Activated naive CD8-positive, alpha-beta T cell treated with anti-CD3 and anti-CD28 coated beads, Interleukin-2, amount 10 ng/mL, durations not matched to agents 7 days and 5 days (primary cell): Measurements from ENCODE around the gene MIF4GD. TPM values are rescaled to one million over a fixed set of nuclear protein-coding genes. Genes with fewer than 3 reads are reported as not detected.
A peak's percentile ranks its signal among the peaks of the same experiment; 100 is the strongest.

Experiments
- ATAC-seq: fragments of 150-1000 bp; cut with Tn5 transposase; one replicate; pipeline ENCODE4 v1.10.0; 2021; ENCODE audit warnings: low read depth, moderate library complexity
- POLR2A ChIA-PET: fragments of 350-600 bp; sonication (Branson Sonifier 250); formaldehyde crosslinking; loops from one replicate; lab custom pipeline; 2021; ENCODE audit warnings: antibody characterized with exemption; lab: Charles Lee
- DNase-seq: peaks from one replicate; pipeline ENCODE4 v3.0.0; 2021
- H3K27ac Mint-ChIP-seq: one replicate; pipeline ENCODE4 v1.8.0; 2022; ENCODE audit warnings: mild to moderate bottlenecking, mixed read lengths
- H3K27me3 Mint-ChIP-seq: one replicate; pipeline ENCODE4 v1.8.0; 2022; ENCODE audit warnings: mild to moderate bottlenecking, moderate library complexity, mixed read lengths
- H3K36me3 Mint-ChIP-seq: one replicate; pipeline ENCODE4 v1.8.0; 2021; ENCODE audit warnings: mild to moderate bottlenecking, mixed read lengths
- H3K4me1 Mint-ChIP-seq: one replicate; pipeline ENCODE4 v1.8.0; 2021; ENCODE audit warnings: mixed read lengths
- H3K4me3 Mint-ChIP-seq: one replicate; pipeline ENCODE4 v1.8.0; 2022; ENCODE audit warnings: mild to moderate bottlenecking, moderate library complexity, mixed read lengths
- H3K9me3 Mint-ChIP-seq: one replicate; pipeline ENCODE4 v1.8.0; 2021; ENCODE audit warnings: mixed read lengths
- total RNA-seq, 2 experiments: library from RNA; stranded (reverse); gene quantifications; one replicate each; pipeline ENCODE4 v1.2.3, GENCODE V29; 2021

Gene MIF4GD
- total RNA-seq, 2 experiments from 2014 or later: 44.4 to 44.8 TPM

DNA sequence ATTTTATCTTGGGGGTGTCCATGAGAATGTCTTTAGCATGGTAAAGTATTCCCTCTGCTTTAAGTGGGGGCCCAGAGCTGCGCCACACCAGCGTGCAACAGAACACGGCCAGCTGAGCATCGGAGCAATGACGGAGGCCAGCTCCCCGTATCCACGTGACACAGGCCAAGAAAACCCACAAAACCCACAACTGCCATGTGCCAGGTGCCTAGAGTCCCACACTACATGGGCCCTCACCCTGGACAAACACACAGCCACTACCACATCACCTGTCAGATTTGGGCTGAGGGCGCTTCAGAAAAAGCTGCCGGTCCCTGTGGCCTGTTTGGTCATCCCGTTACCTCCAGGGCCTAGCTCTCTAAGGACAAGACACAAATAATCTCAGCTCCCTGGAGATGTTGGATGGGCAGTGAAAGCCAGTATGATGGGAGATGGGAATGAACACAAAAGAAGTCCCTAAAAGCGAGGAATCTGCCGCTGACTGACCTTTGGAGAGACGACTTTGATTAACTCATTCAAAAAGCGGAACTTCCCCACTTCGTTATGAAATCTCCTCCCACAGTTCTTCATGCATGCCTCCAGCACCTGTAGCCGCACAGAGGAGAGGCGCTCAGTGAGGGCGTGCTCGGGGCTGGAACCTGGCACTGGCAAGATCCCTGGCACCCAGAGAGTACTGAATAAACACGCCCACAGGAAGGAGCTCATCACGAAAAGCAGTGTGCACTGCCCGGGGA is 26.7 kb downstream of the MIF4GD start:
- H3K27me3 Mint-ChIP-seq: no peaks in the 10 kb centered on the region
- ATAC-seq (no peak), DNase-seq (no peak)
- peak overlapping the region; percentile 28 for H3K27ac Mint-ChIP-seq
- peaks cover 17% of the 10 kb centered on the region for H3K36me3 Mint-ChIP-seq
- no peak overlapping the region for H3K4me3 Mint-ChIP-seq
- H3K4me1 Mint-ChIP-seq: peaks cover 16% of the 10 kb centered on the region
- no peaks in the 10 kb centered on the region for H3K9me3 Mint-ChIP-seq
- POLR2A ChIA-PET: interaction anchor here (0.6 to 1.2 kb wide), 3 partner anchors 14 to 26 kb away, joined by 3 to 4 read pairs (median 3); no protein-coding TSS in a partner anchor

DNA sequence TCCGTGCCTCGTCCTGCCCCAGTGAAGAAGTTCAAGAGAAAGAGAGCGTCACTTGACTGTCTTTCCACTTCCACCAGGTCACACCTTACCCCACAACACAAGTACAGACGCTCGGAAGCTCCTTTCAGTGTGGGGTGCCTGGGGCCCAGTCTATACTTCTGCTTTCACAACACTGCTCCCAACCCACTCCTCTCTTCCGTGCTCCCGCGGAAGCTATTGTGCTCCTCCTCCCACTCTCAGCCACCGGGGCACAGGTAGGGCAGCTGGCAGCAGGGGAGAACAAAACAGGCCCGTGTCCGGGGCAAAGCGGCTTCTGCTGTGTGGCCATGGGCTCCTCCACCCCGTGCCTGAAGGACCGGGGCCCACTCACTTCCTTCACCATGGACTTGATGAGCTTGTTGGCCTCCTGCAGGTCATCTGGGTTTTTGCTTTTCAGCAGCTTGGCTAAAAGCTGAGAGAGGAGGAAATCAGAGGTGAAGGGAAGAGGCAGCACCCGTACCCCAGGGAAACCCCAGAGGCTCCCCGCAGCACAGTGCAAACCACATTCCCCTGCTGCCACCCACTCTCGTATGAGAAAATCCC is 28.5 kb downstream of the MIF4GD start:
- ATAC-seq: no peak
- POLR2A ChIA-PET: interaction anchor here (0.8 to 1.3 kb wide), 4 partner anchors 17 to 47 kb away, joined by 3 read pairs; partner anchors contain the start of genes MIF4GD and SLC25A19
- peaks cover 22% of the 10 kb centered on the region for H3K36me3 Mint-ChIP-seq
- peak overlapping the region; percentile 48 for H3K27ac Mint-ChIP-seq
- H3K27me3 Mint-ChIP-seq: no peaks in the 10 kb centered on the region
- H3K4me3 Mint-ChIP-seq: peak overlapping the region; percentile 4
- no peak for DNase-seq
- no peaks in the 10 kb centered on the region for H3K9me3 Mint-ChIP-seq
- peaks cover 20% of the 10 kb centered on the region for H3K4me1 Mint-ChIP-seq

DNA sequence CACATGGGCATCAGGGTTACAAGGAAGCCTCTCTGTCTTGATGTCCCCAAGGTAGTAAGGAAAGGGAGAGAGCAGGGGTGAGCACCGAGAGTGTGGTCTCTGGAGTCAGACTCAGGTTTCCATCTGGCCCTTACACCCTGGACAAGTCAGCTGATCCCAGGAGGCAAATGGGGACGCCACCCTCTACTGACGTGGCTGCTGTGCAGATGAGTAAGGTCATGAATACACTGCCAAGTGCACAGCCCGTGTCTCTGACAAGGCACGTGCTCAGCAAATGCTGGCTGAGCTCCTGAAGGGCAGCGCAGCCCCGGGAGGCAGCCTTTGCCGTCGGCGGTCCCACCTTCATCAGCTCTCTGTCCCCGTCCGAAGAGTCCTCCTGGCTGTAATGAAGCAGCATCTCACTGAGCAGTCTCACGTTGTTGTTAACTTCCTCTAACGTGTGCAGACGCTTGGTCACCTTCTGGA is 29.0 kb downstream of the MIF4GD start:
- Mint-ChIP-seq H3K4me3 (no peak overlapping the region), H3K4me1 (peaks cover 20% of the 10 kb centered on the region), H3K27ac (peak overlapping the region; percentile 48), H3K9me3 (no peaks in the 10 kb centered on the region), H3K36me3 (peaks cover 24% of the 10 kb centered on the region), H3K27me3 (no peaks in the 10 kb centered on the region)
- DNase-seq (no peak), ATAC-seq (no peak)
- POLR2A ChIA-PET: interaction anchor here (0.9 to 1.3 kb wide), 3 partner anchors 18 to 47 kb away, joined by 3 read pairs; partner anchors contain the start of gene SLC25A19

DNA sequence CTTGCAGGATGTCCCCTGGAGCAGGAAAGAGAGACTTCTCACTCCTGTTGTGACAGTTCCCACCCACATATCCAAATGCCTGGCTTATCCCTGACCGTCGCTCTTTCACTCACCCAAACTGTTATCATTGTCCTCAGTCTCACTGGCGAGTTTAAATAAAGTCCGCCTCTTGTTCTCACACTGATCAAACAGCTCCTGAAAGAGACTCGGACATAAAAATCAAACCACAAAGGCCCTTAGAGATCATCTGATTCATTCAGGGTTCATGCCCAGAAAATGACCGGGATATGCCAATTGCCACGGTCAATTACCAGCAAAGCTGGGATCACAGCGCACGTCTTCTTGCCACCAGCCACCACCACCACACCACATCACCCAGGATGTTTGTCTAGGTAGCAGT is 29.5 kb downstream of the MIF4GD start:
- peaks cover 19% of the 10 kb centered on the region for H3K36me3 Mint-ChIP-seq
- no peaks in the 10 kb centered on the region for H3K27me3 Mint-ChIP-seq
- peaks cover 20% of the 10 kb centered on the region for H3K4me1 Mint-ChIP-seq
- H3K4me3 Mint-ChIP-seq: no peak overlapping the region
- no peak overlapping the region for H3K27ac Mint-ChIP-seq
- DNase-seq: no peak
- POLR2A ChIA-PET: interaction anchor here (0.5 to 2.5 kb wide), 3 partner anchors 20 to 41 kb away, joined by 3 to 9 read pairs (median 3); partner anchors contain the start of genes GGA3 and MRPS7
- no peak for ATAC-seq
- no peaks in the 10 kb centered on the region for H3K9me3 Mint-ChIP-seq

- no peaks in the 10 kb centered on the region for H3K9me3 Mint-ChIP-seq
- no peaks in the 10 kb centered on the region for H3K27me3 Mint-ChIP-seq
- no peak overlapping the region for H3K4me3 Mint-ChIP-seq
- no peak for ATAC-seq
- POLR2A ChIA-PET: interaction anchor here (0.5 to 2.5 kb wide), 3 partner anchors 20 to 30 kb away, joined by 3 to 11 read pairs (median 9); partner anchors contain the start of genes GGA3, MIF4GD and MRPS7
- no peak for DNase-seq
- H3K4me1 Mint-ChIP-seq: peaks cover 20% of the 10 kb centered on the region
- no peak overlapping the region for H3K27ac Mint-ChIP-seq
- peaks cover 23% of the 10 kb centered on the region for H3K36me3 Mint-ChIP-seq
Observed at GRCh38 chr17:75241143-75241430, 29.9 kb downstream of the MIF4GD start.

DNA sequence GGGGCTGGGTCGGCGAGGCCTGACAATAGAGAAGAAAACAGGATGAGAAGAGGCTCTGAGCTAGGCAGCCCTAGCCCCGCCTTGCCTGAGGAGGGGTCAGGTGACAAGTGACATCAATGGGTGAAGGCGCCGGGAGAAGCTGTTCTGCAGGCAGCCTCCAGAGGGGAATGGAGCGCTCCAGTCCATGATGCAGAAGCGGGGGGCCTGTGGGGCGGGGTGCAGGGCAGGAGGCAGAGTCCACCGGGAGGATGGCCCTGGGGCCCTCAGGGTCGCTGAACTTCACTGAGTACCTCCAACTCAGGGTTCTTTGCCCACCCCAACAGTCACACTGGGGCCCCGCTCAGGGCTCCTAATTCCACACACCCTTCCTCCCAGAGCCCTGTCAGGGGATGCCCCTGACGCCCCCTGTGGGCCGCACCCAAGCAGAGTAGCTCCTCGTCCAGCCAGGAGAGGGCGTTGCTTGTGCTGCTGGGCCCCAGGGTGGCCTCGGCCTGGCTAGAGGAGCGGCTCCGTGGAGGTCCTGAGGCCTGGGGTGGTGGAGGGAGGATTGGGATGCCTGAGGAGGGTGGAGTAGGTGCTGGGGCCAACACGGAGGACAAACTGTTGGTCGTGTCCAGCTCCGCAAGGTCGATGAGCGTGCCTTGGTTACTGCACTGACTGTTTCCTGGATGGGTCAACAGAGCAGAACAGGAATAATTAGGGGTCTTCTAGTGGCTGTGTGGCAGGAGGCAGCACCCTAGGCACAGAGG is 30.5 kb downstream of the MIF4GD start:
- Mint-ChIP-seq H3K36me3 (peaks cover 24% of the 10 kb centered on the region), H3K27ac (peak overlapping the region; percentile 61), H3K4me1 (peaks cover 20% of the 10 kb centered on the region), H3K9me3 (no peaks in the 10 kb centered on the region), H3K4me3 (no peak overlapping the region), H3K27me3 (no peaks in the 10 kb centered on the region)
- DNase-seq (peak; percentile 51), ATAC-seq (peak; percentile 32)
- POLR2A ChIA-PET: interaction anchor here (1.6 to 2.5 kb wide), 3 partner anchors 9 to 31 kb away, joined by 7 to 11 read pairs (median 9); partner anchors contain the start of genes GGA3, MIF4GD and MRPS7

GRCh38 chr17:75239778-75240393 is 31.1 kb downstream of the MIF4GD start:
- no peak for DNase-seq
- no peak for ATAC-seq
- H3K27me3 Mint-ChIP-seq: no peaks in the 10 kb centered on the region
- no peaks in the 10 kb centered on the region for H3K9me3 Mint-ChIP-seq
- H3K36me3 Mint-ChIP-seq: peaks cover 24% of the 10 kb centered on the region
- H3K4me3 Mint-ChIP-seq: no peak overlapping the region
- peaks cover 20% of the 10 kb centered on the region for H3K4me1 Mint-ChIP-seq
- H3K27ac Mint-ChIP-seq: peak overlapping the region; percentile 61
- POLR2A ChIA-PET: interaction anchor here (1.6 to 2.5 kb wide), 3 partner anchors 10 to 32 kb away, joined by 7 to 11 read pairs (median 9); partner anchors contain the start of genes GGA3, MIF4GD and MRPS7

GRCh38 chr17:75239214-75239613 is 31.8 kb downstream of the MIF4GD start:
- Mint-ChIP-seq H3K27ac (no peak overlapping the region), H3K4me3 (no peak overlapping the region), H3K36me3 (peaks cover 27% of the 10 kb centered on the region), H3K4me1 (peaks cover 16% of the 10 kb centered on the region), H3K9me3 (no peaks in the 10 kb centered on the region), H3K27me3 (no peaks in the 10 kb centered on the region)
- no peak for DNase-seq
- POLR2A ChIA-PET: interaction anchor here (1.6 to 2.5 kb wide), 2 partner anchors 11 to 22 kb away, joined by 7 to 9 read pairs; partner anchors contain the start of genes GGA3 and MRPS7
- ATAC-seq: no peak

DNA sequence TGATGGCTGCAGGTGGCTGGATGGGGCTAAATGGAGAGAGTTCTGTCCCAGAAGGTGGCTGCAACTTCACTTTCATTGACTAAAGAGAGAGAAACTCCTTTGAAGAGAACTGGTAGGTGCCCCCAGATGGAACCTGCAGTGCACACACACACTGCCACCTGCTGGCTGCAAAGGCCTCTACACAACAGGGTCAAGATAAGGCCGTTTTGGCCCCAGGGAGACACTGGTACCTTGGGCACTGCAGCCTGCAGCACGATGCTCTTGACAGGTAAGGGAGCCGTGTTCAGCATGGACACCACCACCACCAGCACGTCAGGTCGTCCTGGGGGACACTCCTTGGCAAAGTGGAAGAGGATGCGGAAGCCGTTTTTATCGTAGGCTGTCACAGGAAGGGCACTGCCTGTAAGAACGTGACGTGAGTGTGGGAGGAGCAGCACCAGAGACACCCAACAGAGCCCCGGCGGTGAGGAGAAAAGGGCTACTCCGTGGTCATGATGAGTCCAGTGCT is 32.3 kb downstream of the MIF4GD start:
- no peak overlapping the region for H3K4me3 Mint-ChIP-seq
- no peaks in the 10 kb centered on the region for H3K9me3 Mint-ChIP-seq
- ATAC-seq: peak; percentile 76
- DNase-seq: peak; percentile 66
- peak overlapping the region; percentile 78 for H3K27ac Mint-ChIP-seq
- H3K27me3 Mint-ChIP-seq: no peaks in the 10 kb centered on the region
- H3K4me1 Mint-ChIP-seq: peaks cover 12% of the 10 kb centered on the region
- POLR2A ChIA-PET: interaction anchor here (2.5 kb wide), 1 partner anchor 22 kb away, joined by 9 read pairs; the partner anchor contains the start of genes GGA3 and MRPS7
- peaks cover 27% of the 10 kb centered on the region for H3K36me3 Mint-ChIP-seq

- Mint-ChIP-seq H3K36me3 (peaks cover 24% of the 10 kb centered on the region), H3K27ac (no peak overlapping the region), H3K4me3 (no peak overlapping the region), H3K4me1 (peaks cover 10% of the 10 kb centered on the region), H3K27me3 (no peaks in the 10 kb centered on the region), H3K9me3 (no peaks in the 10 kb centered on the region)
- DNase-seq: no peak
- POLR2A ChIA-PET: interaction anchor here (1.7 kb wide), 1 partner anchor 23 kb away, joined by 8 read pairs; the partner anchor contains the start of genes GGA3 and MRPS7
- ATAC-seq: no peak
Observed at GRCh38 chr17:75238020-75238580, 32.9 kb downstream of the MIF4GD start.

- peaks cover 26% of the 10 kb centered on the region for H3K36me3 Mint-ChIP-seq
- peak overlapping the region; percentile 48 for H3K27ac Mint-ChIP-seq
- DNase-seq: no peak
- POLR2A ChIA-PET: interaction anchor here (1.1 to 1.7 kb wide), 2 partner anchors 13 to 24 kb away, joined by 3 to 8 read pairs; partner anchors contain the start of genes GGA3 and MRPS7
- H3K4me1 Mint-ChIP-seq: peaks cover 7% of the 10 kb centered on the region
- ATAC-seq: no peak
- no peaks in the 10 kb centered on the region for H3K27me3 Mint-ChIP-seq
- no peak overlapping the region for H3K4me3 Mint-ChIP-seq
- H3K9me3 Mint-ChIP-seq: no peaks in the 10 kb centered on the region
Observed at GRCh38 chr17:75237100-75238014, 33.7 kb downstream of the MIF4GD start.
